HG03469 (cell line): ENCODE data around the gene CCDC59.

ENCODE experiments used
- ATAC-seq: cut with Tn5 transposase; IDR thresholded peaks from one replicate; pipeline ENCODE4 v1.9.1; 2021; ENCODE audit warnings: mild to moderate bottlenecking, moderate library complexity, moderate number of reproducible peaks; ENCODE audit not compliant: unreplicated experiment

Gene CCDC59

DNA sequence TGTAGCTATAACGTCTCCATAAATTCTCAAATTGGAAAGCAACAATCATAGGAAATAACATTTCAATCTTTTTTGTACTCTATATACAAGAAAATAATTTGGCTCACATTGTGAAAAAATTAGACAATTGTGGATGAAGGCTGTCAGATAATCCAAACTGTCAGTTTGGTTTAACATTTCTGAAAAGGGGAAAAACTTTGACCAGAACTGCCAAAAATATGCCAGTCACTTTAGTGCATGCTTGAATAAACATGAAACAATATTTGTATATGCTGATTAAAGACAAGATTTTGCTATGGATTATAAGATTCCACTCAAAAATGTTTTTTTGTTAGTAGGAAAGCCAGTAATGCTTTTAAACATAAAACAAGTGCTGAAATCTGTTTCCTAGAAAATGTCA, 38.9 kb downstream of the CCDC59 start:
- ATAC-seq = no peak

DNA sequence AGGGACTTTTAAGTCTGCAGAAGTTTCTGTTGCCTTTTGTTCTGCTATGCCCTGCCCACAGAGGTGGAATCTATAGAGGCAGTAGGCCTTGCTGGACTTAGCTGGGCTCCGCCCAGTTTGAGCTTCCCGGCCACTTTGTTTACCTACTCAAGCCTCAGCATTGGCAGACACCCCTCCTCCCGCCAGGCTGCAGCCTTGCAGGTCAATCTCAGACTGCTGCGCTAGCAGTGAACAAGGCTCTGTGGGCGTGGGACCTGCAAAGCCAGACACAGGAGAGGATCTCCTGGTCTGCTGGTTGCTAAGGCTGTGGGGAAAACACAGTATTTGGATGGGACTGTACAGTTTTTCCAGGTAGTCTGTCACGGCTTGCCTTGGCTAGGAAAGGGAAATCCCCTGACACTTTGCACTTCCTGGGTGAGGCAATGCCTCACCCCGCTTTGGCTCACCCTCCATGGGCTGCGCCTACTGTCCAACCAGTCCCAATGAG, 43.7 kb downstream of the CCDC59 start:
- ATAC-seq = no peak
